ENCODE data around the gene PGAP6.

The PGAP6 gene

GRCh38 chr16:340370-341091 lies 41.2 kb downstream of the PGAP6 start:
- H4K20me1 ChIP-seq (ENCODE audit: control insufficient read depth, insufficient read depth, low read depth, low read length) = peaks cover 3% of the 10 kb centered on the region; the same call in 1 of the 2 replicates
- H3K27me3 ChIP-seq (ENCODE audit: control insufficient read depth, low read length) = no peaks in the 10 kb centered on the region
- no peaks in the 10 kb centered on the region for H3K9me3 ChIP-seq (ENCODE audit: control insufficient read depth, insufficient read depth, low read length)
- no peak overlapping the region for H3K4me3 ChIP-seq (ENCODE audit: low read length)
- no peak overlapping the region for H3K4me2 ChIP-seq (ENCODE audit: low read length)
- H3K9me2 ChIP-seq (replicated peaks; ENCODE audit: control insufficient read depth, low read length) = no peaks in the 10 kb centered on the region
- H3K79me2 ChIP-seq (ENCODE audit: control insufficient read depth, low read length) = peaks cover 94% of the 10 kb centered on the region
- H3K4me1 ChIP-seq (ENCODE audit: control insufficient read depth, low read length) = no peaks in the 10 kb centered on the region
- peaks cover 17% of the 10 kb centered on the region for H3K36me3 ChIP-seq (ENCODE audit: control insufficient read depth, low read length)
- H3K27ac ChIP-seq (ENCODE audit: low read depth, low read length) = no peak overlapping the region
- TF ChIP-seq EZH2phosphoT487 (IDR thresholded peaks at IDR 0.05; ENCODE audit: borderline replicate concordance, low read length) (no peak), CTCF (IDR thresholded peaks at IDR 0.05; ENCODE audit: low read depth, low read length, poor library complexity, severe bottlenecking) (no peak)
- H3F3A ChIP-seq (ENCODE audit: control insufficient read depth, insufficient read depth) = no peaks in the 10 kb centered on the region

GRCh38 chr16:339680-340079 lies 42.1 kb downstream of the PGAP6 start:
- H3K79me2 ChIP-seq (ENCODE audit: control insufficient read depth, low read length) = peaks cover 94% of the 10 kb centered on the region
- no peak overlapping the region for H3K4me3 ChIP-seq (ENCODE audit: low read length)
- H3K27ac ChIP-seq (ENCODE audit: low read depth, low read length) = no peak overlapping the region
- no peaks in the 10 kb centered on the region for H3K9me3 ChIP-seq (ENCODE audit: control insufficient read depth, insufficient read depth, low read length)
- peaks cover 3% of the 10 kb centered on the region; the same call in 1 of the 2 replicates for H4K20me1 ChIP-seq (ENCODE audit: control insufficient read depth, insufficient read depth, low read depth, low read length)
- H3K4me1 ChIP-seq (ENCODE audit: control insufficient read depth, low read length) = no peaks in the 10 kb centered on the region
- peaks cover 10% of the 10 kb centered on the region for H3K36me3 ChIP-seq (ENCODE audit: control insufficient read depth, low read length)
- H3F3A ChIP-seq (ENCODE audit: control insufficient read depth, insufficient read depth) = no peaks in the 10 kb centered on the region
- no peaks in the 10 kb centered on the region for H3K27me3 ChIP-seq (ENCODE audit: control insufficient read depth, low read length)
- TF ChIP-seq EZH2phosphoT487 (IDR thresholded peaks at IDR 0.05; ENCODE audit: borderline replicate concordance, low read length) = no peak
- TF ChIP-seq CTCF (IDR thresholded peaks at IDR 0.05; ENCODE audit: low read depth, low read length, poor library complexity, severe bottlenecking) = no peak
- no peak overlapping the region for H3K4me2 ChIP-seq (ENCODE audit: low read length)
- no peaks in the 10 kb centered on the region for H3K9me2 ChIP-seq (replicated peaks; ENCODE audit: control insufficient read depth, low read length)

- Histone ChIP-seq H3F3A (ENCODE audit: control insufficient read depth, insufficient read depth) (no peaks in the 10 kb centered on the region), H3K36me3 (ENCODE audit: control insufficient read depth, low read length) (peaks cover 7% of the 10 kb centered on the region; the same call in 1 of the 2 replicates), H3K4me1 (ENCODE audit: control insufficient read depth, low read length) (no peaks in the 10 kb centered on the region), H3K79me2 (ENCODE audit: control insufficient read depth, low read length) (peaks cover 94% of the 10 kb centered on the region), H3K27ac (ENCODE audit: low read depth, low read length) (no peak overlapping the region), H3K27me3 (ENCODE audit: control insufficient read depth, low read length) (no peaks in the 10 kb centered on the region), H3K9me2 (replicated peaks; ENCODE audit: control insufficient read depth, low read length) (no peaks in the 10 kb centered on the region), H3K4me3 (ENCODE audit: low read length) (no peak overlapping the region), H3K9me3 (ENCODE audit: control insufficient read depth, insufficient read depth, low read length) (no peaks in the 10 kb centered on the region), H4K20me1 (ENCODE audit: control insufficient read depth, insufficient read depth, low read depth, low read length) (peaks cover 6% of the 10 kb centered on the region), H3K4me2 (ENCODE audit: low read length) (no peak overlapping the region)
- no peak for TF ChIP-seq CTCF (IDR thresholded peaks at IDR 0.05; ENCODE audit: low read depth, low read length, poor library complexity, severe bottlenecking)
- no peak for TF ChIP-seq EZH2phosphoT487 (IDR thresholded peaks at IDR 0.05; ENCODE audit: borderline replicate concordance, low read length)
Observed at GRCh38 chr16:337975-338575, 43.7 kb downstream of the PGAP6 start.
